Amniotic stem cell (primary cell): ENCODE data around the gene FAM210A.
"Not testable (repeated sequence)": the region's sequence is repeated elsewhere in the genome, so short reads cannot be mapped to it uniquely, and the experiment has no call there.

Experiments
- DNase-seq: peaks from one replicate; lab custom pipeline; 2025; lab: John Stamatoyannopoulos, UW

Gene FAM210A

DNA sequence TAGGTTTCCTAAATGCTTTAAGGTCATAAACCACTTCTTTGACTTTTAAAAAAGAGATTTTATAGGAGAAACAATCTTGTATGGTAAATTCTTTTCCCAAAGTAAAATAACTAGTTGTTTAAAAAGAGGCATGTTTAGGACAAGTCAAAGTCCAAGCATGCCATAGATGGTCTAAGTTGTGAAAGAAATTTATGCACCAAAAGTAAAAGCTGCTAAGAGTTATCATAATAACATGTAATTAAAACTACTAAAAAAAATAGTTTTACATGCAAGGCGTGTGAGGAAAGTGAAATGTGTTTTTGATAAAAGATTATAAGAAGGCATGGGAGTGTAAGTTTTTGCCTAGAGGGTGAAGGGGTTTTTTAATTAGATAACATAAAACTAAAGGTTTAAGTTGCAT lies 22.5 kb downstream of the FAM210A start:
- DNase-seq, result no peak

DNA sequence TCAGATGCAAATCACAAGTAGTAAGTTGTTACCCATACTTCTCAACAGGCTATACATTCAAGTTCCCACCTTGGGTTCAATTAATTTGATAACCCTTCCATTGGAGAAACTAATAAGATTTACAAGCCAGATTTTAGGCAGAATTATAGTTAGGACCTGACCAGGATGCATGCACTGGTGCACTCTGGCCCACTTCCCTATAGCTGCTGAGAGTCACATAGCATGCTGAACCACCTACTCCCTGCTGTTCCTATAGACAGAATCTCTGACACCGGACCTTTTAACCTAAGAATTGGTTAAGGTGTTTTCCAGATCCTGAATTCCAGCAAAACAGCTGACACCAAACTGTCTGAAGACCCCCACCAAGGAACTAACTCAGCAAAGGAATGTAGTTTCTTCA lies 26.2 kb downstream of the FAM210A start:
- DNase-seq, result no peak

DNA sequence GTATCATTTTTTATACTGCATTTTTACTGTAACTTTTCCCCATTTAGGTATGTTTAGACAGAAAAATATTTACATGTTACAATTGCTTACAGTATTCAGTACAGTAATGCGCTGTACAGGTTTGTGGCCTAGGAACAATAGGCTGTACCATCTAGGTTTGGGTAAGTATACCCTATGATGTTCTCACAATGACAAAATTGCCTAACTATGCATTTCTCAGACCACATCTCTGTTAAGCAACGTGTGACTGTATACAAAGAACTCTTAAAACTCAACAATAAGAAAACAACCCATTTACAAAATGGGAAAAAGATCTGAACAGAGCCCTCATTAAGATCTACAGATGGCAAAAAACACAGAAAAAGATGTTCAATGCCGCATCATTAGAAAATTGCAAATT lies 29.4 kb downstream of the FAM210A start:
- no peak for DNase-seq

DNA sequence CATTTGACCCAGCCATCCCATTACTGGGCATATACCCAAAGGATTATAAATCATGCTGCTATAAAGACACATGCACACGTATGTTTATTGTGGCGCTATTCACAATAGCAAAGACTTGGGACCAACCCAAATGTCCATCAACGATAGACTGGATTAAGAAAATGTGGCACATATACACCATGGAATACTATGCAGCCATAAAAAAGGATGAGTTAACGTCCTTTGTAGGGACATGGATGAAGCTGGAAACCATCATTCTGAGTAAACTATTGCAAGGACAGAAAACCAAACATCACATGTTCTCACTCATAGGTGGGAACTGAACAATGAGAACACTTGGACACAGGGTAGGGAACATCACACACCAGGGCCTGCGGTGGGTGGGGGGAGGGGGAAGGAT lies 31.0 kb downstream of the FAM210A start:
- not testable (repeated sequence) for DNase-seq

DNA sequence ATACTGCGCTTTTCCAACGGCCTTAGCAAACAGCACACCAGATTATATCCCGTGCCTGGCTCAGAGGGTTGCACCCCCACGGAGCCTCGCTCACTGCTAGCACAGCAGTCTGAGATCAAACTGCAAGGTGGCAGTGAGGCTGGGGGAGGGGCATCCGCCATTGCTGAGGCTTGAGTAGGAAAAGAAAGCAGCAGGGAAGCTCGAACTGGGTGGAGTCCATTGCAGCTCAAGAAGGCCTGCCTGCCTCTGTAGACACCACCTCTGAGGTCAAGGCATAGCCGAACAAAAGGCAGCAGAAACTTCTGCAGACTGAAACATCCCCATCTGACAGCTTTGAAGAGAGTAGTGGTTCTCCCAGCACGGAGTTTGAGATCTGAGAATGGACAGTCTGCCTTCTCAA lies 36.3 kb downstream of the FAM210A start:
- not testable (repeated sequence) for DNase-seq

DNA sequence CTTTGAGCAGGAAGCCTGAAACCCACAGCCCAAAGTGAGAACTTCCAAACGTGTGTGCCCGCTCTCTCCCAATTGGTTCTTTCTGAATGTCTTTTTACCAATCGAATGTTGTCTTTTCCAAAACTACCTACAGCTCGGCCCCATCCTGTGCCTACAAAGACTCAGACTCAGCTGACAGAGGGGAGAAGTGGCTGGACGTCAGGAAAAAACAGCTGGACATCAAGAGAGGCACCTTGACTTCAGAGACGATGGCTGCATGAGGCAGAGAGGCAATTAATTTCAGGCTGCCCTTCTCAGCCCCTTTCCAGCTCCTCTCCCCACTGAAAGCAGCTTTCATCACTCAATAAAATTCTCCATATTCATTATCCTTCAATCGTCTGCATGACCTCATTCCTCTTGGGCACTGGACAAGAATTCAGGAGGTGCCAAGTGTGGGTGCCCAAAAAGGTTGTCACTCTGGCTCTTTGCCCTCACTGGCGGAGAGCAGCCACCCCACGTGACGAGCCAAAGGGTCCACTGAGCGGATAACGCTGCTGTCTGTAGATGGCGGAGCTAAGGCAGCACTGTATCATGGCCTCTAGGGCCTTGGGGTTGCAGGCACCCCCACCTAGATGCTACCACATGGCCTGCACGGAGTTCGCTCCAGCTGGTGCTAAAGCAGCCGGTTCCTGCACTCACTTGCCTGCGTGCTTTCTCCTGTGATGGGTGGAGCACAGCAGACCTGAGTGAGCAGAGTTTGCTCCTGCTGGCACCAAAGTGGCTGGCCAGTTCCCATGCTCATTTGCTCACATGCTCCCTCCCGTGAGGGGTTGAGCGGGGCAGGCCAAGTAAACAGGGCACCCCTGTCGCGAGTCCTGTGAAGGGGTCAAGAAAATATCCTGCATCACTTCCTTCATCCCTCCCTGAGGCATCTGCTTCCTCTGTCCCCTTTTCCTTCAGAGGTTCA lies 37.9 kb downstream of the FAM210A start:
- no peak for DNase-seq

DNA sequence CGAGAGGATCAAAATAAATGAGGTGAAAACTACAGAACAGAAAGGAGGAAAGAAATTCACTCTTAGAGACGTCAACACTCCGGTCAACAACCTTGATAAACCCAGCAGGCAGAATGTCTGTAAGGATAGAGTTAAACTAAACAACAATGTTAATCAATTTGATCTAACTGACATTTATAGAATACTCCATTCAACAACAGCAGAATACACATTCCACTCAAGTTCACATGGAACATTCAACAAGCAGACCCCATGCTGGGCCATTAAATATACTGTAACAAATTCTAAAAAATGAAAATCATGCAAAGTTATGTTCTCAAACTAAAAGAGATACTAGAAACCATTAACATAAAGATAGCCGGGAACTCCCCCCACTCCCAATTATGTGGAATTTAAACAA lies 41.8 kb downstream of the FAM210A start:
- no peak for DNase-seq

DNA sequence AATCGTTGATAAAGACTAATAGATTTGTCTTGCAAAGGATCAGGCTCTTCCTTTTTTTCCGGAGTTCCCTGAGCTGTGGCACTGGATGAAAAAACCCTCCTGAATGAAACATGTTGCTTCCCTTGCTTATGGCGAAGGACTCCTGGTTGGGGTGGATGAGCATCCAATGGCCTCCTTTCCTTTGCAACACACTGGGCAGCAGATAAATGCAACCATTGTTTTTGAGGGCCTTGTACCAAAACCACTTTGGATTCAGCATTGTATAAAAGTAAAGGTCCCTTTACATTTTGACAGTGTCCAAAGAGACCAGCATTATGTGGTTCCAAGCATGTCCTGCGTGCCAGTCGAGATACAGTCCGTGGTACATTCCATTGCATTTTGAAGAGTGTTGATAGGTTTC lies 44.7 kb downstream of the FAM210A start:
- no peak for DNase-seq

DNA sequence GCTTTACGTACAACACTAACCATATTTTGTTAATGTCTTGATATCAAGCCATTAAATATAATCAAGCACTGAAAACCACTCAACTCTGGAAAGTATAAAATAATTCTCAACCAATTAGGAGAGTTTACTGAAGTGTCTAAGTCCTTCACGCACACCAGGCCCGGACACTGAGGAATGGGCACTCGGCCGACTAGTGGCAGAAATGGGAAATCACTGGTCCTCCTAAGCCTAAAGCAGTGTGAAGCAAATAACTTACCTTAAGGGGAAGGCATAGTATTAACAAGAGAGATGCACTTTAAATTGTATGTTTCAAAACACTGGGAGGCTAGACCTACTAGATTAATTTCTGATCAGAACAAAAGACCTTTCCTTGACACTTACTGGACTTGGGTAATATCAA lies 45.7 kb downstream of the FAM210A start:
- DNase-seq, result no peak

DNA sequence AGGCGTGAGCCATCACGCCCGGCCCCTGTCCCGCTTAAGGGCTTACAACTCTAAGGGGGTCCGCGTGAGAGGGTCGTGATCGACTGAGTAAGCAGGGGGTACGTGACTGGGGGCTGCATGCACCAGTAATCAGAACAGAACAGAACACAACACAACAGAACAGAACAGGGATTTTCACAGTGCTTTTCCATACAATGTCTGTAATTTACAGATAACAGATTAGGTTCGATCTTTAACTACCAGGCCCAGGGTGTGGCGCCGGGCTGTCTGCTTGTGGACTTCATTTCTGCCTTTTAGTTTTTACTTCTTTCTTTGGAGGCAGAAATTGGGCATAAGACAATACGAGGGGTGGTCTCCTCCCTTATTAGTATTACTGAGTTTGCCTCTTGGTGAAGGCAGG lies 49.0 kb downstream of the FAM210A start:
- DNase-seq, result not testable (repeated sequence)

DNA sequence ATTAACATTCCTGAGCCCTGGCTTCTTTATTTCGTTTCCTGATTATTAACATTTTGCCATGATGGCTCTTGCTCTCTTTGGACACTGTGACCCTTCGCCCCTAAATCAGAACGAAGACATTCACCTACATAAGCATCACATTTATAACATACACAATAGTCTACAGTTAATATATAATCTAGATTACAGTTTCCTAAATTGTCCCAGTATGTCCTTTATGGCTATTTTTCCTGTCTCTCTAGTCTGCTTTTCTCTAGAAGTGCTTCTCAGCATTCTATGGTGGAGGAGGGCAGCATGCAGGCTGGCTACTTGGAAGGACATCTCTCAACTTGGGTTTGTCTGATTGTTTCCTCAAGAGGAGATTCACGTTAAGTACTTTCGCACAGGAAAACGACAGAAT lies 49.9 kb downstream of the FAM210A start:
- no peak for DNase-seq

DNA sequence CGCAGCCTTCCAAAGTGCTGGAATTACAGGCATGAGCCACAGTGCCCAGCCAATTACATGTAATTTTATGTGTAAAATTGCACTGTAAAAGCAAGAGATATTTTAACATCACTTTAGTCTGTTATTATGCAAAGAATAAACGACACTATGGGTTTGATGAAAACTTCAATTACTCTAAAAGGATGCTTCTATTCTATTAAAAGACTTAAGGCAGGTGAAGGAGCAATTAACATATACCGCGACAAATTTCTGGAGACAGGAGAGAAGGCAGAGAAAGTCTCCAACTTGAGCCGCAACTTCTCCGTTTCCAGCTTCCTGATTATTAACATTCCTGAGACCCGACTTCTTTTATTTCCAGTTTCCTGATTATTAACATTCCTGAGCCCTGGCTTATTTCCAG lies 53.7 kb downstream of the FAM210A start:
- DNase-seq, result no peak

DNA sequence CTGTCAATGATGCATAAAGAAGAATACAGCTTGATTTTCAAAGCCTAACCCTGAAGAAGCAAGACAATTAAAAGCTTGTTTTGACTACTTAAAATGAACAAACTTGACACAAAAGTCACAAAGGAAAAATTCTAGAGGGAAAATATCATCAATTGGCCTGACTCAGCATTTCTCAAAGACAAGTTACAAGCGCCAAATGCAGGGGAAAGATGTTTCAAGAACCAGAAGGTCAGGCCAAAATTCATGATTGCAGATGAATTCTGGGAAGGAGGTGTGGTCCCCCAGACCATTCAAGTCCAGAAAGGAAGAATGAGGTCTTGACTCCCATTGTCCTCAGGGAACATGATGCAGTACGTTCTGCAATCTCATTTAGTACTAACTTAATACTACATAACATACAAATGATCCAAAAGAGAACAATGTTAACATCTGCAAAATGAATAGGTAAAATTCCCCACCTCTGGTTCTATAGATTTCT lies 64.5 kb downstream of the FAM210A start:
- no peak for DNase-seq

DNA sequence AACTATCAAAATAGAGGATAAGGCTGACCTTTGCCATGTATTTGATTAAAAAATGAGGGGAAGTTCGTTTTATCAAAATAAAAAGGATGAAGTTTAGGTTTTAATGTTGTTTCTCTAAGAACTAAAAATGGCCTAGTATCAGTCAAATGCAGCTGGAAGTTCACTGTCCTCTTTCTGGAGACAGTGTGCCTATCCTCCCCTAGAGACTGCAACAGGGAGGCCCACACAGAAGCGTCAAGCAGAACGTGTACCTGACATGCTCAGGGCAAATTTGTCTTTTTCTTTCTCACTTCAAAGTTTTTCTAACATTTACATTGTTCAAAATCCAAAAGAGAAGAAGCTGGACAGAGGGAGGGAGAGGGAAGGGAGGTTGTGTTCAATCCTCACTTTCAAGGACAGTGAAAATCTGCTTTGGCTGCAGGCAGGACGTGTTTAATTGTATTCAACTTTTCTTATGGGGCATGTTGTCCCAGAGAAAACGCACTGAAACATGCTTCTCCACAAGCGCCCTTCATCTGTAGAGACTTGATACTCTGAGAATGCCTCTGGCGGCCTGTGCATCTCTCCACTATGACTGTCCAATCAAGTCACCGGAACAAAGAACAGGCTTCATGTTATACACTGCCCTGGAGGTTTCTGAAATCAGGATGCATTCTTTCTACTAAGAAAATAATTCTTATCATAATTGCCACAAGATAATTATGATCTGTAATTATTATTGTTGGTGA lies 65.1 kb downstream of the FAM210A start:
- no peak for DNase-seq

DNA sequence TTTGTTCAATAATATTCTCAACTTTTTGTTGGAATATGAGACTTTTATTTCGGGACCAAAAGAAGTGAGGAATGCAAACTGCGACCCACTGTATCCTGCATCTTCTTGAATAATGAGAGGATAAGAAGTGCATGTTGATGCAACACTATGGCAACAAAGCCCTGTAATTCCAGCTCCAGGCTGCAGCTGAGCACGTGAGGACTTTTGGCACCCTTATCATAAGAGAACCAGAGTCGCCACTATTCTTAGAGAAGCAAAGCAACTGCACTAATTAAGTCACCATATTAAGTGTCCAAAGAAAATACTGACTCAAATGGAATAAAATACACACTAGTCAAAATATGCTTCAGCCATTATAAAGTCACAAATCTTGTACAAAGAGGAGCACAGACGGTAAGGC lies 65.8 kb downstream of the FAM210A start:
- DNase-seq, result no peak

DNA sequence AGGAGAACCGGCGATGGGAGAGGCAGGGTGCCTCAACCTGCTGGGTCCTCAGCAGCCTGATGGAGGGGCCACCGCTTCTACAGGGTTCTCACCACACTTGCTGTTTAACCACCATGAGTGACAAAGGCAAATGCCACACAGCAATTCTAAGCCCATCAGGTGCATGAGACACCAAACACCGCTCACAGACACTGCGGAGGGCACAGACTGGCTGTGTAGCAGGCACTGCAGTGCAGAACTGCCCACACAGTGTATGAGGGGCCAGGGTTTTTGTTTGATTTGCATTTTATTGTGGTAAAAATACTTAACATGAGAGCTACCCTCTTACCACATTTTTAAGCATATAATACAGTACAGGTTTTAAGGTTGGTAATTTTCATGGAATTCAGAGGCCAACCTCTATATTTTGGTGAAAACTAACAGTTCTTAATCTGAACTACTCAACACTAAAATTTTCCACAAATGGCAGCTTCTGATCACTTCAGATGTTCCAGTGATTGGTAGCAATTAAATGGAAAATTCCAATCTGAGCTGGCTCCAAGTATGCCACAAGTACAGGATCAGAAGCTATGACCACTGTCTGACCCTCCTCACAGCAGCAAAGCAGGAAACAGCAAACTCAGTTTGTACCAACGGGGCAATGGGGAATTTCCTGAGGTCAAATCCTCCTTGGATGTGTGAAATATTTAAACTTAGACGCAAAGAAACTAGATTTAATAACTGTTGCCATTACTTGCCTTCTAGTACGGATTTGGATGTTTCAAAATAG lies 67.7 kb downstream of the FAM210A start:
- DNase-seq, result no peak

DNA sequence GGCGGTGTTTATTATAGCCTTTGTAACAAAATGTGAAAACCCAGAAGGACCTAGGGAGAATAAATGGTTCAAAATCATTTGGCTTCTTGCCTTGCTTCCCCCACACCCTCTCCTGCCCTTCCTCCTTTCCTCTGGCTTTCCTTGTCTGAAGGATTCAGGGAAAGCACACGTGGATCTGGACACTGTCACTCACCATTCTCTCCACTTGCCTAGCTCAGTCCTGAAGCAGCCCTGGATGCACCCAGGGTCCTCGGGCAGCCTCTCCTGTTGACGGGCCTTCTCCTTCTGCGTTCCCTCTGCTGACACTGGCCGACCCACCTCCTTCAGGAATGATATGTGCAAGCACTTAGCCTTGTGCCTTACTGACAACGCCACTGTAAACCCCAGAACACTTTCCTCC lies 68.4 kb downstream of the FAM210A start:
- no peak for DNase-seq

DNA sequence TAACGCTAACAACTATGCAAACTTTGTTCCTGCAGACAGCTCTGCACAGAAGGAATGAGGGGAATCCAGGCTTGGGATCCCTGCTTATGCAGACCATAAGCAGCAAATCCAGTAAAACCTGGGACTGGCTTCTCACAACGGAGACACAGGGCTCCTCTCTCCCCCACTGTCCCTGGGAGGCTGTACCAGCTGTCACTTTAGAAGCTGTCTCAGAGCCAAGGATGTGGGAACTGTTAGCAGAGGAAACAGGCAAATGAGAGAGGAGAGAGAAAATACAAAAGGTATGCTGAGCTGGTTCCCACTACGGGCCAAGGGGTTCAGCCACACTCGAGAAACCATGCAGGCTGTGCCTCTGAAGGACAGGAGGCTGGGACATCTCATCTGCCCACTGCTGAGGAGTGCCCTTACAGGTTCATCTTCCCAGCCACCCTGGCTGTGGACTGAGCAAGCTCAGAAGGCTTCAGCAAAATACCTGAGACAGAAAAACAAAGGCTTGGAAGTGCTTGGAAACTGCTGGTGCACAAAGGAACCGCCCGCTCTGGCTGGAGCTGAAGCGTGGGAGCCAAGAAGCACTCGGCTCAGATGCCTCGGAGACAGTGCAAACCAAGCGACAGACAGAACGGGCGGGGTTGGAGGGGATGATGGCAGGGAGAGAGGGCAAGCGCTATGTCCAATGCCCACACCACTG lies 72.5 kb downstream of the FAM210A start:
- DNase-seq, result no peak

DNA sequence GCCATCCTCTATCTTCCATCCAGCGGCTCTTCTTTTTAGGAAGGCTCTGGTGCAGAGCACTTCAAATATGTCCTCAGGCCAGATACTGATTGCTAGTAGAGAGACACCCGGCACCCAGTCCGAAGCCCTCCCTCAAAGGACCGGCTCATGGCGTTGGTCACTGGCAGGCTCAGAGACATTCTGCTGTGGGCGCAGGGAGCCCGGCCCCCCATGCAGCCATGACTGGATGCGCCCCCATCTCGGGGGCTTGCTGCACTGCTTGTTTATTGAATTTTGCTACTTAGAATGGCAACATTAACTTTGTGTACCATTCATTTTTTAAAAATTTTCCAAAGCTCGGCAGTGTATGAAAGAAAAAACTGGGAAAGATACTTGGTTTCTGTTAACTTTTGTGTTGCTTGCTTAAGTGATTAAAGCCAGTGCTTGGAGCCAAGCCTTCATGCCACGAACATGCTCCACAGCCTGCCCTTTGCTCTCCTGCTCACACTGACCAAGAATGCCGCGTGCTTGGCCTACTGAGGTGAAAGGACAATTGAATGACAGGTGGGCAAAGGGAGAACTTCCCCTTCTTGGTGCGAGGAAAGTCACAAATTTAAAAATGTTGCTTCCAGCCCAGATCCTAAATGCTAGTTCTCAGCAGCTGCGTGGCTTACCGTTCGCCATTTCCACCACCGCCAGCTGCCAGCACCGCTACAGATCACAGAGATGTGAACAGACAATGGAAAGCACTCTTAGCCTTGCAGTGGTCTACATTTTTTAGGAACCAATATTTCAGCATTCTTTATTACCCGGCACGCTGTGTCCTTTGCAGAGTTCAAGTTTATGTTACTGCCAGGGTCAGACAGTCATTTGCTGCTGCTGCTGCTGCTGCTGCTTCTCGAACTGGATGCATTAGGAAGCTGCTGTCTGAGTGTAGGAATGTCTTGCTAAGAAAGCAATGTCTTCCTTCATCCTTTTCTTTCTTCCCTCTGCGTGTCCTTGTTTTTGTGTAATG lies 76.7 kb downstream of the FAM210A start:
- DNase-seq, result no peak

DNA sequence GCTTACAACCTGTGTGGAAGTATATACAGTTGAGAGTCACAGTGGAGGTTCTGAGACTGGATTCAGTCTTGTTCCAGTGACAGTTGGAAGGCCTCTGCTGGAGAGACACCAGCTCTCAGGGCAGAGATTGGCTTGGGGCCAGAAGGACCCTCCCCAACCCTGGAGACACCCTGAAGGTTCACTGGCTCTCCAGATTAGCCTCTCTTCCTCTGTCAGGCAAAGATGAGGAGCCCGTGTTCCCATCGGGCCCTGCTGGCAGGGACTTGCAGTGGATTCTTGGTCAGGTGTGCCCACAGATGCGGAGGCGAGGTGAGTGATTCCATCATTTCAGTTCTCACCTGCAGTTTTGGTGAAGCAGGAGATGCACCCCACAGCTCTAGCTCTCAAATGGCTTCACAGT lies 78.6 kb downstream of the FAM210A start:
- DNase-seq, result no peak

DNA sequence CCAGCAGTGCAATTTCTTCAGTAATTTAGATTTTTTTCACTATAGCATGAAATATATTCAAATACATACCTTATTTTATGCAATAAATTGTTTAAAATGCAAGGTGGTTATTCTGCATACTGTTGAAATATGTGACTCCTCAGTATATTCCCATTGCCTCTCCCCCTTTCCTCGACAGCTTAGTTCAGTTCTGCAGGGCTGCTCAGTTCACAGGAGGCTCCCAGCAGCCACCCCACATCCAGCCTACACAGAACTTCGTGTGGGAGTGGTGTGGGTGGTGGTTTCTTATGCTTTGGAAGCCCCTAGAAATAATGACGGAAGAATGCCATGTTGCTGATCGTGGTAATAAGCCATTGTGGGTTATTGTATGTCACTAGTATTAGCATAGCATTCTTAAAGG lies 79.7 kb downstream of the FAM210A start:
- no peak for DNase-seq
